Osteoblast (primary cell): ENCODE measurements around the gene TMEM9B. TPM values are rescaled to one million over a fixed set of nuclear protein-coding genes. Genes with fewer than 3 reads are reported as not detected.
"Not testable (repeated sequence)": the region's sequence is repeated elsewhere in the genome, so short reads cannot be mapped to it uniquely, and the experiment has no call there.

ENCODE experiments used
- DNase-seq: peaks from one replicate; pipeline ENCODE4 v3.0.0; 2011; ENCODE audit warnings: low spot score, mixed read lengths; ENCODE audit not compliant: insufficient read length; ENCODE audit errors: missing footprints
- H2AFZ ChIP-seq: 2 replicates; pipeline ENCODE4 v1.6.0; 2011; ENCODE audit warnings: mild to moderate bottlenecking, low read length
- H3K27ac ChIP-seq: 2 replicates; pipeline ENCODE4 v1.5.1; 2011; ENCODE audit warnings: mild to moderate bottlenecking, low read depth, low read length, moderate library complexity
- H3K27me3 ChIP-seq: 2 replicates; pipeline ENCODE4 v1.6.0; 2012; ENCODE audit warnings: mild to moderate bottlenecking, control low read depth, inconsistent platforms, low read length, moderate library complexity; ENCODE audit not compliant: insufficient read depth
- H3K36me3 ChIP-seq: 2 replicates; pipeline ENCODE4 v1.5.1; 2011; ENCODE audit warnings: mild to moderate bottlenecking, low read length, control low read depth, moderate library complexity; ENCODE audit not compliant: insufficient read depth
- H3K4me1 ChIP-seq: 2 replicates; pipeline ENCODE4 v1.5.1; 2011; ENCODE audit warnings: mild to moderate bottlenecking, low read length, control low read depth, moderate library complexity; ENCODE audit not compliant: insufficient read depth
- H3K4me2 ChIP-seq: 2 replicates; pipeline ENCODE4 v1.6.0; 2011; ENCODE audit warnings: mild to moderate bottlenecking, low read length; ENCODE audit not compliant: insufficient read depth
- H3K4me3 ChIP-seq: fragments of 200-600 bp; sonication (generic); 3 replicates; pipeline ENCODE4 v1.5.1; 2012; ENCODE audit warnings: mild to moderate bottlenecking, low read length, inconsistent platforms; ENCODE audit not compliant: insufficient read depth
- H3K79me2 ChIP-seq: 2 replicates; pipeline ENCODE4 v1.6.0; 2012; ENCODE audit warnings: mild to moderate bottlenecking, low read length, control low read depth, inconsistent platforms; ENCODE audit not compliant: insufficient read depth
- H3K9me3 ChIP-seq: 2 replicates; pipeline ENCODE4 v1.5.1; 2011; ENCODE audit warnings: low read depth, low read length, control low read depth
- H4K20me1 ChIP-seq: 2 replicates; pipeline ENCODE4 v1.6.0; 2012; ENCODE audit warnings: mild to moderate bottlenecking, low read length, control low read depth; ENCODE audit not compliant: insufficient read depth
- CTCF ChIP-seq: IDR thresholded peaks from 2 replicates; pipeline ENCODE4 v1.5.1; 2011; ENCODE audit warnings: mild to moderate bottlenecking, low read depth, low read length, moderate library complexity; ENCODE audit errors: extremely low read depth
- total RNA-seq: library from RNA; depleted of rRNA; stranded (reverse); fragments of >200 nt; gene quantifications from 2 replicates; pipeline ENCODE4 v1.2.3, GENCODE V29; 2012

The TMEM9B gene
- total RNA-seq, 1 donor = 32.6 TPM

- Histone ChIP-seq H3K4me2 (peak overlapping the region; percentile 59), H3K9me3 (no peaks in the 10 kb centered on the region), H3K27ac (peak overlapping the region; percentile 54), H3K4me3 (peak overlapping the region; percentile 12), H3K79me2 (no peaks in the 10 kb centered on the region), H4K20me1 (no peaks in the 10 kb centered on the region), H3K4me1 (peaks cover 17% of the 10 kb centered on the region), H3K27me3 (no peaks in the 10 kb centered on the region), H3K36me3 (no peaks in the 10 kb centered on the region), H2AFZ (peak overlapping the region; percentile 80)
- no peak for DNase-seq
- TF ChIP-seq CTCF = no peak
These were observed 25.2 kb upstream of the TMEM9B start for GRCh38 chr11:8989453-8989852.

GRCh38 chr11:8988329-8989234 is 24.3 kb upstream of the TMEM9B start:
- H3K36me3 ChIP-seq = no peaks in the 10 kb centered on the region
- peak overlapping the region; percentile 54 for H3K27ac ChIP-seq
- no peaks in the 10 kb centered on the region for H3K79me2 ChIP-seq
- peak overlapping the region; percentile 15 for H3K4me3 ChIP-seq
- DNase-seq = no peak
- peak overlapping the region; percentile 42 for H2AFZ ChIP-seq
- H4K20me1 ChIP-seq = no peaks in the 10 kb centered on the region
- H3K9me3 ChIP-seq = no peaks in the 10 kb centered on the region
- no peak for TF ChIP-seq CTCF
- H3K4me2 ChIP-seq = peak overlapping the region; percentile 59
- peaks cover 17% of the 10 kb centered on the region for H3K4me1 ChIP-seq
- H3K27me3 ChIP-seq = no peaks in the 10 kb centered on the region

GRCh38 chr11:8987446-8987845 is 23.2 kb upstream of the TMEM9B start:
- Histone ChIP-seq H3K9me3 (no peaks in the 10 kb centered on the region), H3K4me2 (no peak overlapping the region), H3K79me2 (no peaks in the 10 kb centered on the region), H3K27ac (no peak overlapping the region), H2AFZ (no peak overlapping the region), H3K27me3 (no peaks in the 10 kb centered on the region), H4K20me1 (no peaks in the 10 kb centered on the region), H3K4me3 (no peak overlapping the region), H3K4me1 (peaks cover 17% of the 10 kb centered on the region), H3K36me3 (no peaks in the 10 kb centered on the region)
- no peak for TF ChIP-seq CTCF
- no peak for DNase-seq

DNA sequence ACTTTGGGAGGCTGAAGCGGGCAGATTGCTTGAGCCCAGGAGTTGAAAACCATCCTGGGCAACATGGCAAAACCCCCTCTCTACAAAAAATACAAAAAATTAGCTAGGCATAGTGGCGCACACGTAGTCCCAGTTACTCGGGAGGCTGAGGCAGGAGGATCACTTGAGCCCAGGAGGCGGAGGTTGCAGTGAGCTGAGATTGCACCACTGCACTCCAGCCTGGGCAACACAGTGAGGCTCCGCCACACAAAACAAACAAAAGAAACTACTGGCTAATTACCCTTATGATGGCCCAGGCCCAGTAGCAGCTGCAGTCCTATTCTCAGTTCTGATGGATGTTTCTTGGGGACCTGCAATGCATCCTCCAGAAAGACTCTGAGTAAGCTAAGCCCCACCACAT is 22.5 kb upstream of the TMEM9B start:
- not testable (repeated sequence) for H3K4me2 ChIP-seq, H3K27me3 ChIP-seq, H3K9me3 ChIP-seq, H3K27ac ChIP-seq, H4K20me1 ChIP-seq, DNase-seq, H3K79me2 ChIP-seq, H3K36me3 ChIP-seq, H3K4me3 ChIP-seq, H2AFZ ChIP-seq
- peaks cover 17% of the 10 kb centered on the region for H3K4me1 ChIP-seq
